SIG-M5 (cell line): Measurements from ENCODE around the gene SLC9A8.

ENCODE experiments used
- DNase-seq: peaks from one replicate; lab custom pipeline; 2025; lab: John Stamatoyannopoulos, UW

SLC9A8 gene

GRCh38 chr20:49915380-49916145, 102.9 kb downstream of the SLC9A8 start, which contains the start of gene SPATA2:
TSS of gene SPATA2 (minus strand) at chr20:49915529. CDS start at chr20:49908490, 7,039 bp downstream.
- DNase-seq, result peak; percentile 58

DNA sequence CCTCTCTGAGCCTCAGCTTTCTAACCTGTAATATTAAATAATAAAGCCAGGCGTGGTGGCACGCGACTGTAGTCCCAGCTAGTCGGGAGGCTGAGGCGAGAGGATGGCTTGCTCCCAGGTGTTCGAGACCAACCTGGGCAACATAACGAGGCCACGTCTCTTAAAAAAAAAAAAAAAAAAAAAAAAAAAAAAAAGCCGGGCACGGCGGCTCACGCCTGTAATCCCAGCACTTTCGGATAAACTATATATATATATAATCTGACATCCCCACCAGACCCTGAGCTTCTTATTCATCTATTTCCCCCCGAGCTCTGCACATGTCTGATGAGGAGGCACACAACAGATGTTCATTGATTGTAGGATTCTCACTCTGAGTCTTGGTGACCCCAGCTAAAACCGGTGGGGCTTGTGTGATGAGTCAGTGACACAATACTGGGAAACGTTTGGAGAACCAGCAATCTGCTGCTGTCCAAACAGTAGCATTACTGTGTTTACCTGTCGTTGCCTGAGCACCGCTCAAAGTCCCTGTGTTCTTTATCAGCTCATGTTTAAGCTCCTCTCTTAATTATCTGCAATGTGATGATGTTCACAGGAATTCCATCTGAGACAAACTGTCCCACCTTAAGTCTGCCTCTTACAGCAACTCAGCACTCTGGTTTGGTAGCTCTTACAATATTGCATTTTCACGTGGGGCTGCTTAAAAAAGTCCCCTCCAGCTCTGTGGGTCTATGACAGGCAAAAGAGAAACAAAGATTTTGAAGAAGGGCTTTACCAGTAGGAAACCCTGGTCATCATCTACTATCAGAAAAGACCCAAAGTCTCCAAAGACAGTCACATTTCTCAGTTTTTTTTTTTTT, 103.7 kb downstream of the SLC9A8 start:
- DNase-seq, result no peak

GRCh38 chr20:49918446-49918845, 105.8 kb downstream of the SLC9A8 start:
- no peak for DNase-seq

- no peak for DNase-seq
Observed at GRCh38 chr20:49919009-49919408, 106.4 kb downstream of the SLC9A8 start.

GRCh38 chr20:49919461-49919860, 106.8 kb downstream of the SLC9A8 start:
- DNase-seq, result no peak

- no peak for DNase-seq
Observed at GRCh38 chr20:49924247-49924646, 111.6 kb downstream of the SLC9A8 start.

DNA sequence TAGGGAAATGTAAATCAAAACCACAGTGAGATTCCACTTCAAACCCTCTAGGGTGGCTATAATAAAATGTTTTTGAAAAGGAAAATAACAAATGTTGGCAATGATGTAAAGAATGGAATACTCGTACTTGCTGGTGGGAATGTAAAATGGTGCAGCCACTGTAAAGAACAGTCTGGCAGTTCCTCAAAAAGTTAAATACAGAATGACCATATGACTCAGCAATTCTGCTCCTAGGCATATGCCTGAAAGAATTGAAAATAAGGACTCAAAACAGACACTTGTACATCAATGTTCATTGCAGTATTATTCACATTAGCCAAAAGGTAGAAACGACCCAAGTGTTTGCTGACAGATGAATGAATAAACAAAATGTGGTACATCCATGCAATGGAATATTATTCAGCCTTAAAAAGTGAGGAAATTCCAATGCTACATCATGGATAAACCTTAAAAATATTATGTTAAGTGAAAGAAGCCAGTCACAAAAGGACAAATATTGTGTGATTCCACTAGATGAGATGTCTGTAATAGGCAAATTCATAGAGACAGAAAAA, 113.3 kb downstream of the SLC9A8 start:
- no peak for DNase-seq

DNA sequence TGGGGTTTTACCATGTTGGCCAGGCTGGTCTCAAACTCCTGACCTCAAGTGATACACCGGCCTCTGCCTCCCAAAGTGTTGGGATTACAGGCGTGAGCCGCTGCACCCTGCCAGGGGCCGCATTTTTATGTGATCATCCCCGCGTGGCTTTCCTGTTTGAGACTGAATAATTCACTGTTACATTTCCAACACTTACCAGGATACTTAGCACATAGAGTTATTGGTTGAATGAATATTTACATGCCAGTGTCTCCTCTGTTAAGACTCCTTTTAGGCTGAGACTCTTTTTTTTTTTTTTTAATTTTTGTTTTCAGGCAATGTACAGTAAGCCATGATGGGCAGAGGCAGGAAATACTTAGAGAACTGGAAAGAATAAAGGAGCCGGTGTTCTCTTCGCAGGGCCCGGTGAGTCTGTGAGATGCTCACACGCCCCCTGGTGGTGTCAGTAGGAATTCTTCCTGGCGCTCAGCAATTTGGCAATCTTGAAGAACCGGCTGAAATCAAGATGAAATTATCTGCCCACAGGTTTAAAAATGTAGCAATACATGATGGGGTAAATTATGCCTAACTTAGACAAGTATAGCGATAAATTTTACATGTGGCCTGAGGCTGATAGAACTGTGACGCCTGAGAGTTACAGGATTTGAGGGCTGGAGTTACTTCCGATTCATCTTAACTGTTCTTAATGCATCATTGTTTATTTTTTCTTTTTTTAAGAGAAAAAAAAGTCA, 115.9 kb downstream of the SLC9A8 start:
- DNase-seq, result peak; percentile 19

DNA sequence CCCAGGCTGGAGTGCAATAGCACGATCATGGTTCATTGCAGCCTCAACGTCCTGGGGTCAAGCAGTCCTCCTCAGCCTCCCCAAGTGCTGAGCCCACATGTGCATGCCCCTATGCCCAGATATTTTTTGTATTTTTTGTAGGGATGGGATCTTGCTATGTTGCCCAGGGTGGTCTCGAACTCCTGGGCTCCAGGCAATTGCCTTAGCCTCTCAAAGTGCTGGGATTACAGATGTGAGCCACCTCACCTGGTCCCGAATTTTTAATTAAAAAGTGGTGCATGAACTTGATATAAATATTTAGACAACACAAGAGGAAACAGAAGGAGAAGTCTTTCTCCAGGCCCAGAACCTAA, 116.5 kb downstream of the SLC9A8 start:
- DNase-seq, result no peak

- no peak for DNase-seq
Observed at GRCh38 chr20:49935746-49936152, 123.1 kb downstream of the SLC9A8 start.

- no peak for DNase-seq
Observed at GRCh38 chr20:49936153-49937026, 123.8 kb downstream of the SLC9A8 start, which contains the start of gene RNF114. TSS of gene RNF114 (plus strand) at chr20:49936397. CDS start at chr20:49936413, 16 bp downstream.

DNA sequence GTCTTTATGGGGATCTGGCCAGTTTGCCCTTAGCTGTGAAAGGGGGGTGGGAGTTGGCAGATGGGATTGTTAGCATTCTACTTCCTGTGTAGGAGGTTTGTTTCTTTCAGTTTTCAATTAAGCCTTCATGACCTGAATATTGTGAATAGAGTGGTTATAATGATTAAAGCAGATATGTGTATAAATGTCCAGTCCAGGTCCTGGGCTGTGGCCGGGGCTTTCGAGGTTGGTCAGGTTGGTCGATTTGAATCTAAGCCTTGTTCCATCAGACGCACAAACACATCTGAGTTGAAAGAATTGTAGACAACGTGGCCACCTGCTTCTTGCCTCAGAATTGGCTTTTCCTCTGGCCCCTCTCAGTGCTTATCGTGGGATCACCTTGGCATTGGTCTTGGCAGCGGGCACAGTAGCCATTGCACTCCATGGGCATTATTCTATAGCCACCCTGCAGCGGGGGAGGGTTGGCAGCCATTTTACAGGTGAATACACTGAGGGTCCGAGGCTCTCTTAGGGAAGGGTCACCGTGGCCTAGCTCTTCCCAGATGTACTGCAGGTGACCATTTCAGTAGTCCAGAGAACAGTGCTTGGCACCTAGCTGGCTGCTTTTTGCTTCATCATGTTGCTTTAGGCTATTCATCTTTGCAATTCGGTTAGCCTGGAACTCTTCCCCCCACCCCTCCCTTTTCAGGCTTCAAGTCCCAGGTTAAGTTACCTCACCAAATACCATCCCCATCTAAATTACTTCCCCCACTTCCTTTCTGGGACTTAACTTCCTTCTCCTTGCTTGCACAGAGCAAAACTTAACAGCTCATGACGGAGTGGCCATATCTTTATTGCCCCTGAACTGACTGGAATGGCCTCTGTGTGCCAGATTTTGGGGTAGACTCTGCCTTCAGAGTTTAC, 124.7 kb downstream of the SLC9A8 start:
- DNase-seq, result no peak

DNA sequence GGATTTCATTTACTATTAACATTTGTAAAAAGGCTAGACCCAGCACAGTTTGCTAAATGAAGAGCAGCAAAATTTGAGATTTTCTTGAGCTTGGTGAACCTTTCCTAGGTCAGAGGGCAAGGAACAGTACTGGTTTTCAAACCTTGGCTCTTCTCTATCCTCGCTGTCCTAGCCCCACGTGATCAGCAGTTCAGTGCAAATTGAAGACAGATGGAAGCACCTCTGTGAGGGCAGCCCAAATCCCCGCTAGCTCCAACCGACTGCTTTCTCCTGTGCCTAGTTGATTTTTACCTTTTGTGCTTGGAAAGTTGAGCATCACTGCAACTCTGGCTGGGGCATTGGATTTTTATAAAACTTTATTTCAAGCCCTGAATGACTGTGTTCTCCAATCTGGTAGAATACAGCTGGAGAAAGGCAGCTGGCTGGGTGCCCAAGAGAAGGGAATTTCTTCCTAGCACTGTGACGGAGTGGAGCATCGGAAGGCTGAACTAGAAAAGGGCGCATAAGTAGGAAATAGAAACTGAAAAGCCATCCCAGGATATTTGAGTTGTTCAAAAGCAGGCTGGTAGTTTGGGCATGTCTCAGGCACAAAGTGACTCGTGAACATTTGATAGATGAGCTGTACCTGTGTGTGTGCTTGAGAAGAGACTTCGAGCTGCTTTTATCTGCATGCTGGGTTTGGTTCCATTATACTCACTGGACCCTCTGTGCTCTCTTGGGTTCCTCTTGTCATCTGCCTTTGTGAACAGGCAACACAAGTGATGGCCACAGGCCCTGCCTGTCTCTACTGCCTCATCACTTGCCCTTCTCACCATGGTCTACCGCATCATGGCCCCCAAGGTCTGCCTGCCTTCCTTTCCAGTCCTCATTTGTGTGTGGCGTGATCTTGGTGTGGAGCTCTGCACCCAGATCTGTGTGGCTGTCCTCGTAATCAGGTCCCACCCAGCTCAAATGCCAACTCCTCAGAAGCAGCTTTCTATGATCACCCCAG, 125.8 kb downstream of the SLC9A8 start:
- DNase-seq, result no peak

DNA sequence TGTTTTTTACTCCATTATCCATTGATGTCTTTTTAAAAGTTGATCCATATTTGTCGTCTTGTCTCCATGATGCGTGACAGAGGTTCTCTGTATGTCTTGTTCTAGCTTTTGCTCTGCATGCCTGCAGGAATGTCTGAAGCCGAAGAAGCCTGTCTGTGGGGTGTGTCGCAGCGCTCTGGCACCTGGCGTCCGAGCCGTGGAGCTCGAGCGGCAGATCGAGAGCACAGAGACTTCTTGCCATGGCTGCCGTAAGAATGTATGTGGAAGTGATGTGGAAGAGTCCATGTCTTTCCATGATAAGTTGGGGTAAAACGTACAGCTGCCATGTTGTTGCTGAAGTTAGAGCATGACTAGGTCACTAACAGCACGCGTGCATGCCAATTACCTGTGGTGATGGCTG, 128.8 kb downstream of the SLC9A8 start:
- DNase-seq, result no peak
